GM13977 (cell line): ENCODE results near the gene UPK1B.

Source experiments
- DNase-seq: peaks from one replicate; pipeline ENCODE4 v3.0.0; 2012; ENCODE audit warnings: low spot score
- CTCF ChIP-seq: IDR thresholded peaks from 2 replicates; pipeline ENCODE4 v1.5.1; 2012; ENCODE audit warnings: mild to moderate bottlenecking, control low read depth; ENCODE audit not compliant: insufficient read depth; ENCODE audit errors: extremely low read depth, missing control alignments
- in situ Hi-C: fragments of 300-500 bp; cut with MboI; formaldehyde crosslinking; loops from one replicate; pipeline ENCODE4 v1.12.0; 2022; ENCODE audit warnings: low sequenced_read_pairs, low pct_unique_long_range_greater_than_20kb, mixed read lengths, inconsistent platforms; ENCODE audit not compliant: unreplicated experiment

Gene UPK1B

GRCh38 chr3:119228373-119229145 is 55.2 kb downstream of the UPK1B start:
- DNase-seq, result no peak
- no peak for TF ChIP-seq CTCF
- in situ Hi-C loops, result loop anchor here (25.0 kb wide), 1 partner anchor 341 kb away; no protein-coding TSS in a partner anchor

- DNase-seq, result no peak
Measured at GRCh38 chr3:119229190-119229589, 55.8 kb downstream of the UPK1B start.

GRCh38 chr3:119230071-119230470 is 56.7 kb downstream of the UPK1B start:
- no peak for TF ChIP-seq CTCF
- no peak for DNase-seq
- in situ Hi-C loops, result loop anchor here (25.0 kb wide), 1 partner anchor 343 kb away; no protein-coding TSS in a partner anchor

More at GRCh38 chr3:119229190-119229589, 55.8 kb downstream of the UPK1B start:
- TF ChIP-seq CTCF, result no peak
- in situ Hi-C loops, result loop anchor here (25.0 kb wide), 1 partner anchor 342 kb away; no protein-coding TSS in a partner anchor

- no peak for TF ChIP-seq CTCF
- DNase-seq, result no peak
- in situ Hi-C loops, result loop anchor here (25.0 kb wide), 1 partner anchor 343 kb away; no protein-coding TSS in a partner anchor
Measured at GRCh38 chr3:119230745-119231144, 57.3 kb downstream of the UPK1B start.

- no peak for TF ChIP-seq CTCF
- DNase-seq, result no peak
- in situ Hi-C loops, result loop anchor here (25.0 kb wide), 1 partner anchor 347 kb away; no protein-coding TSS in a partner anchor
Measured at GRCh38 chr3:119234610-119235009, 61.2 kb downstream of the UPK1B start.

- no peak for TF ChIP-seq CTCF
- DNase-seq, result no peak
- in situ Hi-C loops, result loop anchor here (25.0 kb wide), 1 partner anchor 348 kb away; no protein-coding TSS in a partner anchor
Measured at GRCh38 chr3:119235151-119235550, 61.8 kb downstream of the UPK1B start.
